Tibial artery (tissue), 4 donors: ENCODE data around the gene CSRP1.
"Not testable (repeated sequence)": the region's sequence is repeated elsewhere in the genome, so short reads cannot be mapped to it uniquely, and the experiment has no call there.

Experiments used
- DNase-seq, 2 donors: peaks; one replicate each; pipeline ENCODE4 v3.0.0-alpha.2; 2019
- H3K27ac ChIP-seq, 2 donors: fragments of 200-600 bp; sonication (generic) in 1 of 2; 1 replicate in 1 of 2; 2 replicates in 1 of 2; pipeline ENCODE4 v1.5.1; 2018 to 2019; ENCODE audit warnings: mild to moderate bottlenecking in 1 of 2
- H3K27me3 ChIP-seq, 2 donors: fragments of 200-600 bp; sonication (generic) in 1 of 2; one replicate each; pipeline versions ENCODE4 v1.5.1 to v1.6.0; 2016 to 2019
- H3K36me3 ChIP-seq, 3 donors: fragments of 200-600 bp; sonication (generic) in 2 of 3; one replicate each; pipeline ENCODE4 v1.5.1; 2016 to 2019; ENCODE audit warnings: mild to moderate bottlenecking in 2 of 3
- H3K4me1 ChIP-seq, 4 donors: fragments of 200-600 bp; sonication (generic) in 2 of 4; 1 replicate in 3 of 4; 2 replicates in 1 of 4; pipeline ENCODE4 v1.5.1; 2016 to 2019
- H3K4me3 ChIP-seq, 2 donors: fragments of 200-600 bp; sonication (generic) in 1 of 2; 1 replicate in 1 of 2; 2 replicates in 1 of 2; pipeline ENCODE4 v1.5.1; 2018 to 2019; ENCODE audit warnings: mild to moderate bottlenecking in 2 of 2
- H3K9me3 ChIP-seq, 3 donors: fragments of 200-600 bp; sonication (generic) in 1 of 3; one replicate each; pipeline ENCODE4 v1.5.1; 2016 to 2019
- intact Hi-C: fragments of 100-400 bp; cut with DNase I; formaldehyde crosslinking; loops from one replicate; pipeline ENCODE4 v1.15.0; 2023; ENCODE audit warnings: low total_unique reads
- TF ChIP-seq, protein P1 (sequence below), 2 experiments: fragments of 200-600 bp in 1 of 2; fragments of 450-650 bp in 1 of 2; IDR thresholded peaks; one replicate each; pipeline ENCODE4 v1.5.1; 2017 to 2019; ENCODE audit warnings: antibody characterized with exemption in 2 of 2, mild to moderate bottlenecking in 1 of 2, moderate library complexity in 1 of 2

Gene CSRP1

DNA sequence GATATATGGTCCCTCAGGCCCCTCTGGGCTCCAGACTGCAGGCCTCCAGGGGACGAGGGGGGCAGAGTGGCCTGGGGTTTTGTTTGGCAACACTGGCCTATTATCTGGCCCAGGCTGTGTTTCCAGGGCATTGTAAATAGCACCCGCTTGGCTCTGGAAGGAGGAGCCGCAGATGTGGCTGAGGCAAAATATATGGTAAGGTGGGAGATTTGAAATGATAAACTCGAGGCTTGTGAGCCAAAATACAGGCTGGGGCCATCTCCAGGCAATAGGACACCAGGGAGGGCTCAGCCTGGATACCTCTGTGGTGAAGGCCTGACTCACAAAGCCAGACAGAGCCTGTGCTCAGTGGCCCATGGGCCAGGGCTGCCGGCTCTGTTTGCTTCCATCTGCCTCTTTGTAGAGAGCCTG is 46.0 kb upstream of the CSRP1 start:
- no peak overlapping the region for H3K4me3 ChIP-seq
- DNase-seq = no peak
- peak overlapping the region; percentile 20 to 26 for H3K27ac ChIP-seq
- H3K9me3 ChIP-seq = no peaks in the 10 kb centered on the region
- no peaks in the 10 kb centered on the region for H3K27me3 ChIP-seq
- intact Hi-C loops = no loop called here
- TF ChIP-seq, protein P1, sequence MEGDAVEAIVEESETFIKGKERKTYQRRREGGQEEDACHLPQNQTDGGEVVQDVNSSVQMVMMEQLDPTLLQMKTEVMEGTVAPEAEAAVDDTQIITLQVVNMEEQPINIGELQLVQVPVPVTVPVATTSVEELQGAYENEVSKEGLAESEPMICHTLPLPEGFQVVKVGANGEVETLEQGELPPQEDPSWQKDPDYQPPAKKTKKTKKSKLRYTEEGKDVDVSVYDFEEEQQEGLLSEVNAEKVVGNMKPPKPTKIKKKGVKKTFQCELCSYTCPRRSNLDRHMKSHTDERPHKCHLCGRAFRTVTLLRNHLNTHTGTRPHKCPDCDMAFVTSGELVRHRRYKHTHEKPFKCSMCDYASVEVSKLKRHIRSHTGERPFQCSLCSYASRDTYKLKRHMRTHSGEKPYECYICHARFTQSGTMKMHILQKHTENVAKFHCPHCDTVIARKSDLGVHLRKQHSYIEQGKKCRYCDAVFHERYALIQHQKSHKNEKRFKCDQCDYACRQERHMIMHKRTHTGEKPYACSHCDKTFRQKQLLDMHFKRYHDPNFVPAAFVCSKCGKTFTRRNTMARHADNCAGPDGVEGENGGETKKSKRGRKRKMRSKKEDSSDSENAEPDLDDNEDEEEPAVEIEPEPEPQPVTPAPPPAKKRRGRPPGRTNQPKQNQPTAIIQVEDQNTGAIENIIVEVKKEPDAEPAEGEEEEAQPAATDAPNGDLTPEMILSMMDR (IDR thresholded peaks at IDR 0.05) = no peak
- H3K36me3 ChIP-seq = no peaks in the 10 kb centered on the region
- H3K4me1 ChIP-seq = peaks cover 0 to 22% (median 12%) of the 10 kb centered on the region in 4 donors

DNA sequence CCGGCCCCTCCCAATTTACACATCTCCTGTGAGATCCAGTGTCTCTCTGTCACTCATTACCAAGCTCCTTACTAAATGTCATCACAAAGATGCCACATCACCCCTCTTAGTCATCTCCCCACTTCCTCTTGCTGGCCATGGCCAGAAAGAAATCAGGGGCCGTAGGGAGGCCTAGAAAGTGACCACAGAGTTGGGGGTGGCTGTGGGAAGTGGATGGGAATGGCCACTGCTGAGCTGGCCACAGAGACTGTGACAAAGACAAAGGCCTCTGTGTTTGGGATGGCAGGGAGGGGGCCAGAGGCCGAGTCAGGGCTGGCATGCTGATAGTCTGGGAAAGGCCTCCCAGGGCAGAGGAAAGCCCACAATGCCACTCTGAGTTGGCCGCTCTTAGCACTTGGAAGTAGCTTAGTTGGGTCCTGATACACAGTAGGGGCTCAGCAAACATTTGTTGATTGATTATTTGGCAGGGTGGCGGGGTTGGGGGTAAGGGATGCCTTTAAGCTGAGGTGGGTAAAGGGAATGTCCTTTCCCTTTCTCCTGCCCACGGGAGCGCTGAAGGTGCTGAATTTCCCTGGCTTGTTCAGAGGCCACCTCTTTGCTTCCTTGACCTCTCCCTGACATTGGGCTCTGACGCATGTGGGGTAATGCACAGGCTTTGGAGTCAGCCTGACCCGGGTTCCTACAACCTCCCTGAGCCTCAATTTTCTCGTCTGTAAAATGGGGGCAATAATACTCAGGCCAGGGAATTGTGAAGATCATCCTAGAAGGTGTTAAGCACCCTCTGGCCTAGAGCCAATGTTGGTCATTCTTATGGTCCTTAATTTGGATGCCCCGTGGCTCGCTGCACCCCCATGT is 45.2 kb upstream of the CSRP1 start:
- H3K36me3 ChIP-seq = no peaks in the 10 kb centered on the region
- peak overlapping the region; percentile 20 to 26 for H3K27ac ChIP-seq
- H3K4me1 ChIP-seq = peaks cover 0 to 22% (median 12%) of the 10 kb centered on the region in 4 donors
- no peak for DNase-seq
- TF ChIP-seq, protein P1 (IDR thresholded peaks at IDR 0.05) = no peak
- intact Hi-C loops = no loop called here
- no peak overlapping the region for H3K4me3 ChIP-seq
- H3K27me3 ChIP-seq = no peaks in the 10 kb centered on the region
- H3K9me3 ChIP-seq = no peaks in the 10 kb centered on the region

DNA sequence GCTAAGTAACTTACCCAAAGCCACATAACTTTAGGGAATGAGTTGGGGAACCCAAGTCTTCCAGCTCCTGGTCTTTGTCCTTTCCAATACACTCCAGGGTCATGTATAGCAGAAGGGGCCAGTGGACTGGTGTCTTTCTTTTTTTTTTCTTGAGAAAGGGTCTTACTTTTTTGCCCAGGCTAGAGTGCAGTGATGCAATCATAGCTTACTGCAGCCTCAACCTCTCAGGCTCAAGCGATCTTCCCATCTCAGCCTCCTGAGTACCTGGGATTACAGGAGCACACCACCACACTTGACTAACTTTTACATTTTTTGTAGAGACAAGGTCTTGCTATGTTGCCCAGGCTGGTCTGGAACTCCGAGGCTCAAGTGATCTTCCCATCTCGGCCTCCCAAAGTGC is 44.2 kb upstream of the CSRP1 start:
- intact Hi-C loops = no loop called here
- Histone ChIP-seq H3K4me3 (no peak overlapping the region), H3K4me1 (peaks cover 0 to 22% (median 12%) of the 10 kb centered on the region in 4 donors), H3K36me3 (no peaks in the 10 kb centered on the region), H3K9me3 (no peaks in the 10 kb centered on the region), H3K27me3 (no peaks in the 10 kb centered on the region), H3K27ac (no peak overlapping the region)
- TF ChIP-seq, protein P1 (IDR thresholded peaks at IDR 0.05) = no peak
- no peak for DNase-seq

DNA sequence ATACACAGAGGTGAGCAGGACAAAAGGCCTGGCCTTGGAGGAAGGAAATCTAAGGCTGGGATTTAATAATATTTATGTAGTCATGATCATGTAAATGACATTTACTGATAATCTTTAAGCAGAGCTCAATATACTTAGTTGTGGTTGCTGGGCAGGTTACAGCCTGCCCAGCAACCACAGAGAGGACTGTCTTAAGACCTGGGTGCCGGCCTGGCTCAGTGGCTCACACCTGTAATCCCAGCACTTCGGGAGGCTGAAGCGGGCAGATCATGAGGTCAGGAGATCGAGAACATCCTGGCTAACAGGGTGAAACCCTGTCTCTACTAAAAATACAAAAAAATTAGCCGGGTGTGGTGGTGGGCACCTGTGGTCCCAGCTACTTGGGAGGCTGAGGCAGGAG is 42.6 kb upstream of the CSRP1 start:
- H3K9me3 ChIP-seq, H3K36me3 ChIP-seq, H3K27me3 ChIP-seq, DNase-seq, H3K4me3 ChIP-seq, intact Hi-C loops, H3K27ac ChIP-seq: not testable (repeated sequence)
- peaks cover 0 to 21% (median 12%) of the 10 kb centered on the region in 4 donors for H3K4me1 ChIP-seq

DNA sequence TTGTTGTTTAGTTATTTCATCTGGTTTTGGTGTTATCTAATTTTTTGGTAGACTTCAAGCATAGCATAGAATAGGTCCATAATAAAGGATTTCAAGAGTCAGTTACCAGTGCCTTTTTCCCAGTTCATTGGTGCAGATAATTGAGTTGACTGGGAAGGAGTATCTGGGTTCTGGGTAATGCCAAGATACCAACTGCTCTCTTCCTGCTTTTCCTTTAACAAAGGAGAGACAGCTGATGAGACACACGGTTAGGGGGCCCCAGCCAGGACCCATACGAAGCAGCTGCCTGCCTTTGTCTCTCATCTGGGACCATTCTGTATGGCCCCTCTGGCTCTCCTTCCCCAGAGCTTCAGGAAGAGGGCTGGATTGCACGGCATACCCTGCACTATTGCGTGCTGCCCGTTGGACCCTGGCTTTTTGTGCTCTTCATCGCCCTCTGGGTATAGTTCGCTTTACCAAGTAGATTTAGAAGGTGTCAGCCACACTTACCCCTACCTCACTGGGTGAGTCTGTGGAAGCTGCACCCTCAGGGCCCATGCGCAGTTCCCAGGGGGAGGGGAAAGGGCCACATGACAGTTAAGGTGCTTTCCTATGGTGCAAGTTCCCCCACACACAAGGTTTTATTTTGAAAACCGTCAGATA is 39.0 kb upstream of the CSRP1 start:
- peaks cover 0 to 28% (median 7%) of the 10 kb centered on the region in 4 donors for H3K4me1 ChIP-seq
- no peak for DNase-seq

More for the DNA sequence above, 39.0 kb upstream of the CSRP1 start:
- Histone ChIP-seq H3K36me3 (no peaks in the 10 kb centered on the region), H3K27me3 (no peaks in the 10 kb centered on the region), H3K4me3 (no peak overlapping the region), H3K27ac (no peak overlapping the region), H3K9me3 (no peaks in the 10 kb centered on the region)
- intact Hi-C loops = no loop called here
- TF ChIP-seq, protein P1 (IDR thresholded peaks at IDR 0.05) = no peak
